ENCODE results near the gene BIRC3. TPM values are rescaled to one million over a fixed set of nuclear protein-coding genes. Genes with fewer than 3 reads are reported as not detected.

The BIRC3 gene
- total and polyA plus RNA-seq, 8 donors: 4.8 to 47.3 (median 8.2) TPM

- no peak for FAIRE-seq
- Histone ChIP-seq H3K27me3 (no peaks in the 10 kb centered on the region), H3K4me3 (peak overlapping the region in 2 of 4 donors; percentile 42 to 43), H3K9me3 (no peaks in the 10 kb centered on the region), H3K4me1 (peaks cover 6 to 42% (median 28%) of the 10 kb centered on the region in 3 donors), H3K27ac (peak overlapping the region in 3 of 4 donors; percentile 12 to 82 (median 79)), H3K36me3 (no peaks in the 10 kb centered on the region)
- intact Hi-C loops (cut with DNase I): no loop called here
- 68 to 73% methylated on average over 4 of the region's 4 CpGs for whole genome bisulfite sequencing, 2 donors
- no peak for ATAC-seq
- TF ChIP-seq CTCF (IDR thresholded peaks at IDR 0.05): no peak
- no peak for DNase-seq
These were observed 859 bp upstream of the BIRC3 start for GRCh38 chr11:102316346-102316904.

GRCh38 chr11:102317768-102318103, 452 bp downstream of the BIRC3 start:
- FAIRE-seq (no peak), ATAC-seq (peak; percentile 37 to 56 (median 46)), DNase-seq (no peak)
- Histone ChIP-seq H3K36me3 (no peaks in the 10 kb centered on the region), H3K4me1 (peaks cover 6 to 36% (median 24%) of the 10 kb centered on the region in 3 donors), H3K4me3 (peak overlapping the region; percentile 24 to 43 (median 36)), H3K27ac (peak overlapping the region; percentile 27 to 82 (median 72)), H3K27me3 (no peaks in the 10 kb centered on the region), H3K9me3 (no peaks in the 10 kb centered on the region)
- WGBS, 2 donors: 14 to 18% methylated on average over 7 of the region's 7 CpGs
- no peak for TF ChIP-seq CTCF (IDR thresholded peaks at IDR 0.05)
- intact Hi-C loops (cut with DNase I): no loop called here

- Histone ChIP-seq H3K9me3 (no peaks in the 10 kb centered on the region), H3K27me3 (no peaks in the 10 kb centered on the region), H3K4me1 (peaks cover 6 to 29% (median 17%) of the 10 kb centered on the region in 3 donors), H3K36me3 (no peaks in the 10 kb centered on the region), H3K27ac (peak overlapping the region in 2 of 4 donors; percentile 79 to 82), H3K4me3 (peak overlapping the region in 2 of 4 donors; percentile 24 to 43)
- no peak for FAIRE-seq
- intact Hi-C loops (cut with DNase I): no loop called here
- no peak for TF ChIP-seq CTCF (IDR thresholded peaks at IDR 0.05)
- DNase-seq: no peak
- 87 to 88% methylated on average over 1 of the region's 1 CpG for WGBS, 2 donors
- peak in 1 of 4 donors; percentile 4 for ATAC-seq
These were observed 1.2 kb downstream of the BIRC3 start for GRCh38 chr11:102318469-102318868.

GRCh38 chr11:102319544-102319943, 2.3 kb downstream of the BIRC3 start:
- 81 to 89% methylated on average over 2 of the region's 2 CpGs for WGBS, 2 donors
- H3K36me3 ChIP-seq: no peaks in the 10 kb centered on the region
- TF ChIP-seq CTCF (IDR thresholded peaks at IDR 0.05): no peak
- DNase-seq (no peak), FAIRE-seq (no peak), ATAC-seq (no peak)
- no peaks in the 10 kb centered on the region for H3K27me3 ChIP-seq
- H3K4me1 ChIP-seq: peaks cover 2 to 18% (median 6%) of the 10 kb centered on the region in 3 donors
- H3K9me3 ChIP-seq: no peaks in the 10 kb centered on the region
- intact Hi-C loops (cut with DNase I): no loop called here
- no peak overlapping the region for H3K27ac ChIP-seq
- H3K4me3 ChIP-seq: peak overlapping the region in 1 of 4 donors; percentile 43

- FAIRE-seq (no peak), ATAC-seq (no peak), DNase-seq (no peak)
- intact Hi-C loops (cut with DNase I): no loop called here
- Histone ChIP-seq H3K4me3 (peak overlapping the region in 1 of 4 donors; percentile 43), H3K9me3 (no peaks in the 10 kb centered on the region), H3K27me3 (no peaks in the 10 kb centered on the region), H3K36me3 (no peaks in the 10 kb centered on the region), H3K4me1 (peaks cover 0 to 13% (median 0%) of the 10 kb centered on the region in 3 donors), H3K27ac (peak overlapping the region in 2 of 4 donors; percentile 2 to 22)
- no peak for TF ChIP-seq CTCF (IDR thresholded peaks at IDR 0.05)
These were observed 2.9 kb downstream of the BIRC3 start for GRCh38 chr11:102320188-102320587.
